Kidney glomerular epithelial cell (primary cell): Measurements from ENCODE around the gene ZNF319.

Source experiments
- DNase-seq: peaks from one replicate; lab custom pipeline; 2025; lab: John Stamatoyannopoulos, UW

The ZNF319 gene

GRCh38 chr16:57977418-57978069 lies 22.9 kb downstream of the ZNF319 start:
- no peak for DNase-seq

- no peak for DNase-seq
Measured at GRCh38 chr16:57976331-57976796, 24.1 kb downstream of the ZNF319 start.

- DNase-seq, result no peak
Measured at GRCh38 chr16:57972306-57972705, 28.2 kb downstream of the ZNF319 start.

- no peak for DNase-seq
Measured at GRCh38 chr16:57971848-57972247, 28.6 kb downstream of the ZNF319 start.

DNA sequence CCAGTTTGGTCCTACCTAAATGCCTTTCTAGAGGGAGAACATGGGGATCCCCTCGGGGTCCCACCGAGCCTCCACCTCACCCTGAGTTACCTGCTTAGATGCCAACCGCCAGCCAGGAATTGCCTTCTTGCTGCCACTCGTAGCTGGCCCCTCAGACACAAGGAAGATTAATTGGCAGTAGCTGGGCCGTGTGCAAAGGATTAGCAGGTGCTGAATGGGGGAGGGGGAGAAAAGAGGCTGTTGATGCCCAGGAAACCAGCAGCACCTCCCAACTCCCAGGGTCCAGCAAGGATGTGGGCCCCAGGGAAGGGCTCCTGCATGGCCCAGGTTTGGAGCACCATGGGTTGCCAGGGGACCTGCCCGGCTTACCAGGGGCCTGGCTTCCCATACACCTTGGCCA lies 29.5 kb downstream of the ZNF319 start, which contains the start of gene CNGB1:
Gene CNGB1 (minus strand): TSS at position 159 of the 400 bp plus-strand sequence. CDS start 3,842 bp downstream, outside the sequence.
- DNase-seq, result no peak

GRCh38 chr16:57970319-57970718 lies 30.2 kb downstream of the ZNF319 start:
- DNase-seq, result no peak

- DNase-seq, result no peak
Measured at GRCh38 chr16:57969451-57970123, 30.9 kb downstream of the ZNF319 start.

DNA sequence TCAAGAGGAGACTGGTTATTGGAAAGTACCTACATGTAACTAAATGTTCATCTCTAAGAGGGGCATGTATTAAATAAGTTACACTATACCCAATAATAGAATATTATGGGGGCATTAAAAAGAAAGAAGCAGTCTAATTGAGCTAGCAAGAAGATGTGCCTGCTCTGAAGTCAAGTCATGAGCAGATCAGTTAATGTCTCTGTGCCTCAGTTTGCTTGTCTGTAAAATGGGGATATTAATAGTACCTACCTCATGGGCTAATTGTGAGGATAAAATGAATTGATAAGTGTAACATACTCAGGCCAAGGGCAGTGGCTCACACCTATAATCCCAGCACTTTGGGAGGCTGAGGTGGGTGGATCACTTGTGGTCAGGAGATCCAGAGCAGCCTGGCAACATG lies 32.6 kb downstream of the ZNF319 start:
- no peak for DNase-seq

DNA sequence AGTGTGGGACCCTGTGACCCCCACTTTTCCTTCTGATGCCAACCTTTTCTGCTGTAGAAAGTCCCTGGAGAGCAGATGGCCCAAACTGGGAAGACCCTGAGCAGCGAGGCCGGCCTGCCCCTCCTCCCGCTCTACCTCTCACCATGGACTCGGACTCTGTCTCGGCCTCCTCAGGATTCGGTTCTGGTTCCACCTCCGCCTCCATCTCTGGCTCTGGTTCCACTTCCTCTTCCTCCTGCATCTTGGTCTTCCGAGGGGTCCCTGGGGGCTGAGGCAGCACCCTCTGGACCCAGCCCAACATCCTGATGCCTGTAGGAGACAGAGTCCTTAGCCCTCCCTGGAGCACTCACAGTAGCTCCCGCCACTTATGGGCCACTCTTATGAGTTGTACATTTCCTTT lies 33.5 kb downstream of the ZNF319 start:
- no peak for DNase-seq

DNA sequence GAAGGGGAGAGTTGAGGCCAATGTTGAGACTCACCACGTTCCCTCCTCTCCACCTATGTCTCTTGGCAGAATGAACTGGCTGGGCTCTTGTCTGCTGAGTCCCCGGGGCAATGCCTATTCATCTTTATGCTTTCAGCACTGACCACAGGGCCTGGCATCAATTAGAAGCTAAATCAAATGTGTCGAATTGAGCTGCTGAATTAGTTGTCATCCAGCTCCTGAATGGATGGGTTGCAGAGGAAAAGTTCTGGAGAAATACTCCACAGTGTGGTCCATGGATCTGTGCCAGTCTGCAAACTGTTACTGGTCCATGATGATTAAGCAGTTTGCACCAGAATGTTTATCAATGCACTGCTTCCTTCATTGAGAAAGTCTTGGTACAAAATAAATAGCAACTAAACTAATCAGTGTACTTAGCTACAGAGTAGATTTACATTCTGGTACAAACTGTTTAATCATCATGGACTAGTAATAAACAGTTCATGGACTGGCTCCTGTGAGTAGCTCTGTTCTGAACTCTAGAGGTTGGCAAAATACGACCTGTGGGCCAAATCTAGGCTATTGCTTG lies 34.2 kb downstream of the ZNF319 start:
- DNase-seq, result no peak

DNA sequence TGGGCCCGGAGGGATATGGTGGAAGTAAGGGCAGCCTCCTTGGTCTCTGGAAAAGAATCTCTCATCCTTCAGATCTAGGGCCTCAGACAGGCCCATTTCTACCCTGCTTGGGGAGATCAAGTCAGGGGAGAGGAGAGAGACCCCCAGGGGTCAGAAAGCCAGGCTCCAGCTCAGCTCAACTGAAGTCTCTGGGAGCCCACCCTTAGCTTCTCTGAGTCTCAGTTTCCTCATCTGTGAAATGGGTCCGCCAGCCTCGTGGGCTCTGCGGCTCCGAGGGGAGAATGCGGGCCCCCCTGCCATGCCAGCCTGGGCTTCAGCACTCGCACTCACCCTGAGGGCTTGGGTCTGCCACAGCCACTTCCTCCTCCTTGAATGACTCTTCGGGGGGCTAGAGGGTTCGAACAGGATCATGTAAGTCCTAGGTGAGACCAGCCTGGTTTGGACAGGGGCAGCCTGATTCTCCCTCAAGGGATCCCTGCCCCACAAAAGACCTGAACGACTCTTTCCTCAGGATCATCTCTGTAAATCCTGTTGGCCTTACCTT lies 36.2 kb downstream of the ZNF319 start:
- no peak for DNase-seq

DNA sequence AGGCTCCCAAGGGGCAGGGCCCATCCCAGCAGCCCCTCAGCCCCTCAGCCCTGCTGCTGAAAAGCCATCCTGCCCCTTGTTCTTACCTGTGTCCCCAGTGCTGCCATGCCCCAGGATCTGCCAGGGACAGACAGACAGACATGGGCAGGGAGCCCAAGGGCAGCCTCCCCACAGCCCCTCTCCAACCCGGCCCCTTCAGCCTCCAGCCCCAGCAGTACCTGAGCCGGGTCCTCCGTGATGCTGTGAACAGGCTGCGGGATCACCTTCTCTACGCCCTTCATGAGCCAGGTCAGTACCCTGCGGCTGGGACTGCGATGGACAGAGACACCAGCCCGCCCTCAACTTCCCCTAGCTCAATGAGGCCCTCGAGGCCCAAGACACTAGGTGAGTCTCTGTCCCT lies 37.7 kb downstream of the ZNF319 start:
- DNase-seq, result no peak

- DNase-seq, result no peak
Measured at GRCh38 chr16:57962046-57962445, 38.4 kb downstream of the ZNF319 start.

DNA sequence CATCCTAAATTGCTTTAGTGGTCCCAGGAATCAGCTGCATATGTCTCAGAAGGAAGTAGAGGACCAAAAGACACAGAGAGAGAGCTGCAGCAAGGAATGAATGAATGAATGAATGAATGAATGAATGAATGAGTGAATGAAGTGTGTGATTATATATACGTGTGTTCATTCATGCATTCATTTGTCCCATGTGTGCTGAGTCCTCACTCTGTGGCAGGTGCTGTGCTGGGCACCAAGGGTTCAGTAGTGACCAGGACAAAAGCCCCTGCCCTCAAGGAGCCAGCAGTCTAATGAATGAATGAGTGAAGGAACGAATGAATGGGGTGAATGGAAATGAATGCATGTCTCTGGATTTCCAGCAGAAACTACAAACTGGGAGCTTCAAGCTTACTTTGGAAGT lies 38.9 kb downstream of the ZNF319 start:
- no peak for DNase-seq

GRCh38 chr16:57960826-57961472 lies 39.5 kb downstream of the ZNF319 start:
- no peak for DNase-seq

- DNase-seq, result no peak
Measured at GRCh38 chr16:57960310-57960709, 40.2 kb downstream of the ZNF319 start.

GRCh38 chr16:57959804-57960203 lies 40.7 kb downstream of the ZNF319 start:
- DNase-seq, result no peak

- no peak for DNase-seq
Measured at GRCh38 chr16:57959121-57959520, 41.4 kb downstream of the ZNF319 start.

DNA sequence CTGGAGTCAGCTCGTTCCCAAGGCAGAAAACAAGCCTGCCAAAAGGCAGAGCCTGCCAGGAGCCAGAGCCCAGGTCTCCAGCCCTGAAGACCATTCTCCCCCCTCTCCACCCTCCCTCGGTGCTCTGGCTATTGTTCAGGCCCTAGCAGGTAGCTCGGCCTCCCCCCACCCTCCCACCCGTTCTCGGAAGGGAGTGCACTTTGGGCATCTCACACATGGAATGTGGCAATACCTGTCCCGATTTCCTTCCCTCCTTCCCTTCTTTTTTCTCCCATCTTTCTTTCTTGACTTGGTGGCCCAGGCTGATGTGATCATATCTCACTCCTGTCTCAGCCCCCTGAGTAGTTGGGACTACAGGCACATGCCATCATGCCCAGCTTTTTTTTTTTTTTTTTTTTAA lies 41.9 kb downstream of the ZNF319 start:
- no peak for DNase-seq

- no peak for DNase-seq
Measured at GRCh38 chr16:57957673-57958392, 42.6 kb downstream of the ZNF319 start.

DNA sequence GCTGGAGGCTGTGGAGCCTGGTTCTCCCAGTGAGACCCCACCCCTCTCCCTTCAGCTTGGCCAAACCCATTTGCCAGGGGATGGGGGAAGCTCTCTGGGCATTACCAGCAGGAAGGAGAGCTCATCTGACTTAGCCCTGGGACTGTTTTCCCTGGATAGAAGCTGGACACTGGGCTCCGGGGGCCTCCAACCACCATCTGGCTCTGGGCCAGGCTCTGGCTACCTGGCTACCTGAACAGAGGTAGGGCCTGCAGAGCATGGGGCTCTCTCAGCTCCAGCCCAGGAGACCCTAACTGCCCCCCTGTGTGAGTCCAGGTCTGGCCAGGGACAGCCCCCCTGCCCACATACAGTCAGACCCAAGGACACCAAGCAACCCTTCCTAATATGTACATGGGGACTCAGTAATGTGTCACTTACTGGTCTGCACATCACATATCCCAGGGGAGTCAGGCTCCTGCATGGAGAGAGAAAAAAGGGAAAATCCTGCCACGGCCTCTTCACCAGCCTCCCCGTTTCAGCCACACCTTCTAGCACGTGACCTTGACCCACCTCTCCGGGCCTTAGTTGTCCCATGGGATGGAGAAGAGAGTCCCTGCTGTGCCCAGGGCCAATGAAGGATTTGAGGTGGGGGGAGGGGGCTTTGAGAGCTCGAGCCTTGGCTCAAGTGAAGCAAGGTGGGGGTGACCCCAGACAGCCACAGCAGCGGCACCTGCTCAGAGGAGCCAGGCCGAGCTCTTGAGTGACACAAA lies 43.4 kb downstream of the ZNF319 start:
- no peak for DNase-seq
